ENCODE measurements around the gene TAOK2.

GRCh38 chr16:30009990-30010843 is 36.5 kb downstream of the TAOK2 start:
- TF ChIP-seq EZH2 (IDR thresholded peaks at IDR 0.05; ENCODE audit: borderline replicate concordance) (no peak), CTCF (IDR thresholded peaks at IDR 0.05; ENCODE audit: poor library complexity) (no peak), EZH2phosphoT487 (IDR thresholded peaks at IDR 0.05; ENCODE audit: low read depth, severe bottlenecking, unreplicated experiment) (no peak)
